Right forelimb (tissue), 1 donor: ENCODE data around the gene CHN1.
A peak's percentile ranks its signal among the peaks of the same experiment; 100 is the strongest.

Experiments
- DNase-seq: peaks from one replicate; pipeline ENCODE4 v3.0.0-alpha.2; 2018

CHN1 gene

DNA sequence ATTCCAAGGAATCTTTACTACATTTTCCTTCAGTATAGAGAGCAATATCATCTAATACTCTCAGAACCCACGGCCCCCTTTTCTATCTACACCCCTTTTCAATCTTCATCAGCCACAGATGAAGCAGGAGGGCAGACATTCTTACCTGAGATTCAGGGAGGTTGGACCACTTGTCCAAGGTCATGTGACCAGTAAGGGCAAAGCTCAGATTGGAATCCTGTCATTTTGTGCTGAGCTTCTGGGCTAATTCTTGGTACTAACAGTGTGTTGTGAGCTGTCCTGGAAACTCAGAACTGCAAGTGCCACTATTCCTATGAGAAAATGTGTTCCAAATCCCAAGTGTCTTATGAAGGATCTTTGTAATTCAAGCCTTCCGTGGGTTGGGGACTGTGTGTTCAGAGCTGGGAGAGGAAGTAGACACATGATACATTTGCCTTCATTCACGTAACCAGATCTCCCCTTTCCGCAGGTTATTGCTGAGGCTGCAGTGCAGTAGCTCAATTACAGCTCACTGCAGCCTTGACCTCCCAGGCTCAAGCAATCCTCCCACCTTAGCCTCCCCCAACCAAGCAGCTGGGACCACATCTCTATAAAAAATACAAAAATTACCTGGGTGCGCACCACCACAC is 244.2 kb downstream of the CHN1 start:
- no peak for DNase-seq

DNA sequence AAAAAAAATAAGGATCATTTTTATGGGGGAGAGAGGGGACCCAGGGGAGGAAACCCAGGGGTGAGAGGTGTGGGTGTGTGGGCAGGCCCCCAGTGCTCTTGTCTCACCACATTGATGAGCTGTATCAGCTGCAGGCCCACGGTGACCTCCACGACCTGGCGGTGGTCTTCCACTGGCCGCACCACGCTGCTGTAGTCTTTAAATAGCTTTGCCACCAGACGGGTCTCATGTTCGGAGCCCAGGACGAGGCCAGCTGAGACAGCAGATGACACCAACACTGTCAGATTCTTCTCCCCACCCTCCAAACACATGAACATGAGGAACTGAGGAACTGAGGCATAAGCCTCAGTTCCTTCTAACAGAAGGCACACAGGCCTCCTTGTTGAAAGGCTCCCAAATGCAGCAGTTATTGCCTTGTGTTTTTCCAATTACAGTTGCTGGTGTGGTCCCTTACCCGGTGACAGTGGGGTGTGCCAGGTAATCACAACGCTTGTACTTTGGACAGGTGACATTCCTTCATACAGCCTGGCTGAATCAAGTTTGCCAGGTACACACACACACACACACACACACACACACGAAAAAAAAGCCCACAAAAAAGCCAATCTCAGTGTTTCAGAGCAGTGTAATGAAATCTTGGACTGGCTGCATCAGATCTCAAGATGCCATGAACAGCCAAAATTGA is 245.7 kb downstream of the CHN1 start:
- no peak for DNase-seq

DNA sequence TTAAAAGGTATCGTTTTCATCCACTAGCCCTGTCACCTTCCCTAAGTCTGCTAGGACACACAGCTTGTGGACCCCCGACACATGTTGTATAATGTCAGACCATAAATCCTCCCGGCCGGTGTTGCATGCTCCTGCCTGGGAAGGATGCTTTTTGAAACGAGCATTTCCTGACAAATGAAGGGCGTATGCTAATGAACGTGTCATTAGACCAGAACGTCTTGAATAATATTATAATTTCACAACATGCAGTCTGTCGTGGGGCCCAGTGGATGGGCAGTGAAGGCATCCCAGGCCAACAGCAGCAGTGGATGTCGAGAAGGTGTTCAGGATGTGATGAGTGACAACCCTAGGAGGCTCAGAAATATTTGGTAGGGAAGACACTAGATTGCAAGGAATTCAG is 248.4 kb downstream of the CHN1 start:
- no peak for DNase-seq

DNA sequence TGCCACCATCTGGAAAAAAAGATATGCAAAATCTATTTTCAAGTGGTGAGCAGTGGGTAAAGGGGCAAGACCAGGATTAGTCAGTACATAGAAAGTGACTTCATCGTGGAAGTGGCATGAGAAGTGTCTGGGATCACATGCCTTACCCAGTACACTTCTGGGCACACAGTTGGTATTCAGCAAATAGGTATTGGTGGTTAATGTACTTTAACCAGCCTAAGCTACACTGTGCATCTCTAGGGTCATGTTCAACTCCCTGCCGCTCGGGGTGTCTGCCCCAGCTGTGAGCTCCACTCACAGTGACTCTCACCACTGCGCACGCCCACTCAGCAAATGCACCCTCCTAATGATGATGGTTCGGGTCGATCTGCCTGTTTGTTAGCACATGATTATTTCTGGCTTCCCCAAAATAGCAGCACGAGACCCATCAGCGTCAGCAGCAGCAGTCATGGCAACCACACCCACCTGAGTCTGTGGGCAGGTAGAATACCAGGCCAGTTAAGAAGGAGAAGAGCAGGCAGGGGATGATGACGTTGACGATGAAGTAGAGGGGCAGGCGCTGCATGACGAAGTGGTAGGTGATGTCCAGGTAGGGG is 252.0 kb downstream of the CHN1 start:
- DNase-seq, result no peak

DNA sequence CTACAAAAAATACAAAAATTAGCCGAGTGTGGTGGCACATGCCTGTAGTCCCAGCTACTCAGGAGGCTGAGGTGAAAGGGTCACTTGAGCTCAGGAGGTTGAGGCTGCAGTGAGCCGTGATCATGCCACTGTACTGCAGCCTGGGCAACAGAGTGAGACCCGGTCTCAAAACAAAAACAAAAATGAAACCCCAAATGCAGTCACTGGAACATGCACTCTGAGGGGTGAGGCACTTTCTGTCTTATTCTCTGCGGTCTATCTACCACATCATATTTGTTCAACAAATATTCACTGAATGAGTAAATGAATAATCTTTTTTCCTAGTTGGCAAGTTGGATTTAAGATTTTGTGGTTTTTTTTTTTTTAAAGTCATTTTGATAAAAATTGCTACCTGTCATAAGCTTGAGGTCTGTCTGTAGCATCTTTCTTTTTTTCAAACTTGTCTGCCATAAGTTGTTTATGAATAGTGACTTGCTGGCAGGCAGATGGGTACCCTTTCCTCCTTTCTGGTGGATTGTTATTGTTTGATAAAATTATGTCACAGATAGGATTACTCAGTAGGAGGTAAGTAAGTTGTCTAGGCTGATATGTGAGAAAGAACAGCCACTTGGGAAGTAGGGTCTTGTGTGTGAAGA is 252.7 kb downstream of the CHN1 start:
- no peak for DNase-seq

DNA sequence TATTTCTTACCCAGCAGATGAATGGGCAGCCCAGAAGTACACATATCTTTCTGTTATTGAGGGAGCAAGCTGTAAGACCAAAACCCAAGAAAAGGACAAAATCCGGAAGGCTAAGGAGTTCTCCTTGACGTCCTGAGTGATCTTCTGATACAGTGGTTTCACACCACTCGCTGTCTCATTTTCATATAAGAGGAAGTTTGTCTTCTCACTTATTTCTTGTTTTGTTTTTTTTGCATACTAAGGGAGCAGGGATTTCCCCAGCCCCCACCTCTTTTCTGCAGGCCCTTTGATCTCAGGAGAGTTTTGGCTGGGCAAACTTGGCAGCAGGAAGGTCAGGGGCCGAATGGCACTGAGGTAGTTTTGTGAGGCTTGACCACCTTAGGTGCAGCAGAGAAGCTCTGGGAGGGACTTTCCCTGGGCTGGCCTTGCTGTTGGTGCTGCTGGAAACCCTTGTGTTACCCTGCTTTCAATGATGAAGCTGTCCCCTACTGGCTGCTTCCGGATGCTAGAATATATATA is 254.2 kb downstream of the CHN1 start:
- DNase-seq, result no peak

DNA sequence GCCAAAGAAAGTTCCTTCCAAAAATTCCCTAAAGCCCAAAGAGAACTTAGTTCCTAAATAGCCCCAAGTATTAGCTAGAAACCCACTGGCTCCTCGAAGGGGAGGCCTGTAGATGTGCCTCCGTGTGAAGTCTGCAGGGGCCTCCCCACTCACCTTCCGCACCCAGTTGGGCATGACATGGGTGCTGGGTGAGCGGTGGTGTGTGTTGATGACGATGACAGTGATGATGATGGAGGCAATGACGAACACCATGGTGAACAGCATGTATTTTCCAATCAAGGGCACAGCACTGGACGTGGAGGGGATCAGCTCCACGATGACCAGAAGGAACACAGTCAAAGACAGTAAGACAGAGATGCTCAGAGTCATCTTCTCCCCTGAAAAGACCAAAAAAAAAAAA is 255.4 kb downstream of the CHN1 start:
- no peak for DNase-seq

DNA sequence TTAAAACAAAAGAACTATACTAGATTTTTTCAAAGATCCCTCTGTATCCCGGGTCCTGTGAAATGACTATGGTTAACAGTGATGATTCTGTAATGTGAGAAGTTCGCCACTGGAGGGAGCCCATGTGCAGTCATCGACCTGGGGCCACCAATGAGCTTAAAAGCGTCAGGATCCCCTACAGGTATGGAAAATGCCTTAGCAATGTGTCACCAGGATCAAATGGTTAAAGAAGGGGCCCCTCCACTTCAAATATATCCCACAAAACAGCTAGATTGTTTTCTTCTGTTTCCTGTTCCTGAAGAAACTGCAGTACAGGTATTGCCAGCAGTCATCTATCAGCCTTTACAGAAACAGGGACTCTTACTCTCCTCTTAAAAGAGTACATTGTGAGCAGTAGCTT is 256.2 kb downstream of the CHN1 start:
- DNase-seq, result peak; percentile 66
